RPMI8226 (cell line): ENCODE data around the gene STX17.

Experiments
- DNase-seq: peaks from one replicate; pipeline ENCODE4 v3.0.0-alpha.2; 2015

The STX17 gene

DNA sequence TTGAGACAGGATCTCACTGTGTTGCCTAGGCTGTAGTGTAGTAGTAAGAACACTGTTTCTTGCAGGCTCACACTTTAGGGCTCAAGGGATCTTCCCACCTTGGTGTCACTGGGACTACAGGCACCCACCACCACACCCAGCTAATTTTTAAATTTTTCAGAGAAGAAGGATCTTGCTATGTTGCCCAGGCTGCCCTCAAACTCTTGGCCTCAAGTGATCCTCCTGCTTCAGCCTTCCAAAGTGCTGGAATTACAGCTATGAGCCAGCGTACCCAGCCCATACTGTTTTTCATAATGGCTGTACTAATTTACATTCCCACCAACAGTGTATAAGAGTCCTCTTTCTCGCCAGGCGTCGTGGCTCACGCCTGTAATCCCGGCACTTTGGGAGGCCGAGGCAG is 5.1 kb downstream of the STX17 start:
- no peak for DNase-seq

DNA sequence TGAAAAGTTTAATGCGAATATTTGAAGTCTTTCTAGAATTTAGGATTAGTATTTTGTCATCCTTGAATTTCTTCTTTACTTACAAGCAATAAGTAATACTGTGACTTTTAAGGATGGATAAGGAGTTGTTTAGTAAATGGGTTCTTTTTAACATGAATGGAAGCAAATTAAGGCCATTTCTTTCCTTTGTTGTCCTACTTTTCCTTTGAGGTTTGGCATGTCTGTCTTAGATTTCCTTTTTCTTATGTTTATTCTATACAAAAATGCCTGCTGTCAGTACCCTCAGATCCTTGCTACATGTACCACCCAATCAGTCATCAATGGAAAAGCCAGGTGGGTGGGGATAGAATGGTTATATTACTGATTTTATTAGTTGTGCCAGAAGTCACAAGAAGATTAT is 10.2 kb downstream of the STX17 start:
- DNase-seq: no peak

DNA sequence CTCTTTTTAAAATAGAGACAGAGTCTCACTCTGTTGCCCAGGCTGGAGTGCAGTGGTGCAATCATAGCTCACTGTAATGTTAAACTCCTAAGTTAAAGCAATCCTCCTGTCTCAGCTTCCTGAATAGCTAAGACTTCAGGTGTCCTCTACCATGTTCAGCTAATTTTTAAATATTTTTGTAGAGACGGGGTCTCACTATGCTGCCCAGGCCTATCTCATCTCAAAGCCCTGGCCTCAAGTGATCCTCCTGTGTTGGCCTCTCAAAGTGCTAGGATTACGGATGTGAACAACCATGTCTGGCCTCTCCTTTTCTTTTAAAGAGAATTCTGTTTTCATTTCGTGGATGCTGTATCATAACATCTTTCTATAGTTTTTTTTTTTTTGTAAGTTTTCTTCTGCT is 11.7 kb downstream of the STX17 start:
- DNase-seq: no peak

- no peak for DNase-seq
These were observed 13.5 kb downstream of the STX17 start for GRCh38 chr9:99919930-99920329.

GRCh38 chr9:99921875-99922710 is 15.6 kb downstream of the STX17 start:
- DNase-seq: no peak

- DNase-seq: no peak
These were observed 16.2 kb downstream of the STX17 start for GRCh38 chr9:99922711-99923030.

GRCh38 chr9:99925541-99925940 is 19.1 kb downstream of the STX17 start:
- DNase-seq: no peak

- no peak for DNase-seq
These were observed 23.2 kb downstream of the STX17 start for GRCh38 chr9:99929652-99930051.

DNA sequence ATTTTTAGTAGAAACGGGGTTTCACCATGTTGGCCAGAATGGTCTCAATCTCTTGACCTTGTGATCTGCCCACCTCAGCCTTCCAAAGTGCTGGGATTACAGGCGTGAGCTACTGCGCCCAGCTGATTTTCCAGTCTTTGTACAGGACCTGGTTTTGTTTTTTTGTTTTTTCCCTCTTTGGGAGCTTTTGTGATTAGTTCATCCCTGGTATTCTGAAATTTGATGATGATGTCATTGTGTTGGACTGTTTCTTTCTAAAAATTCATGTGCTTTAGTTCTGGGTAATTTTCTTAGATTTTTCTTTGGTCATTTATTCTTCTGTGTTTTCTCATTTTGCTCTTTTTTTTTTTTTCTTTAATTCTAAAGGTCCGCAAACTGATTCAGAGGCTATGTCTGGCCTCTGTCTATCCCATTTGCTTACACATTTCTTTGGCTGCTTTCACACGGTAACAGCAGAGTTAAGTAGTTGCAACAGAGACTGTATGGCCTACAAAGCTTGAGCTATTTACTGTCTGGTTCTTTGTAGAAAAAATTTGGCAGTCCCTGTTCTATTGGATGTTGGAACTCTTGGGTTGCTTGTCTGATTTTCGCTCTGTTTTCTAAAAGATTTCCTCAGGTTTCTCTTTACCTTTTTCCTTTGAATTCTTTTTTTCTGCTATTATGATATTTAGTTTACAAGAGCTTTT is 24.8 kb downstream of the STX17 start:
- DNase-seq: no peak

DNA sequence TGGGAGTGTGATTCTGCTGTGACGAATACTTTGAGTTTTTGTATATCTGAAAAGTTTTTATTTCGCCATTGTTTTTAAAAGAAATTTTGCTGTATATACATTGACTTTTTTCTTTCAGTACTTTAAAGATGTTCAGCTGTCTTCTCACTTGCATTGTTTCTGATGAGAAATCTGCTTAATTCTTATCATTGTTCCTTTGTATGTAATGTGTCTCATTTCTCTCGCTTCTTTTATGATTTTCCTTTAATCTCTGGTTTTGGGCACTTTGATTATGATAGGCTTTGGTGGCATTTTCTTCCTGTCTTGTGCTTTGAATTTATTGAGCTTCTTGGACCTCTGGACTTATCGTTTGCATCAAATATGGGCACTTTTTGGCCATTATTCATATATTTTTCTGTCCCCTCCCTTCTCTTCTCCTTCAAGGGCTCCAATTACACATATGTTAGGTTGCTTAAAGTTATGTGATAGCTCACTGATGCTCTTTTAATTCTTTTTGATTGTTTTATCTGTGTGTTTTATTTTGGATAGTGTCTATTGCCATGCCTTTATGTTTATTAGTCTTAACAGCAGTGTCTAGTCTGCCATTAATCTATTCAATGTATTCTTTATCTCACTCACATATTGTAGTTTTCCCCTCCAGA is 30.6 kb downstream of the STX17 start:
- no peak for DNase-seq

DNA sequence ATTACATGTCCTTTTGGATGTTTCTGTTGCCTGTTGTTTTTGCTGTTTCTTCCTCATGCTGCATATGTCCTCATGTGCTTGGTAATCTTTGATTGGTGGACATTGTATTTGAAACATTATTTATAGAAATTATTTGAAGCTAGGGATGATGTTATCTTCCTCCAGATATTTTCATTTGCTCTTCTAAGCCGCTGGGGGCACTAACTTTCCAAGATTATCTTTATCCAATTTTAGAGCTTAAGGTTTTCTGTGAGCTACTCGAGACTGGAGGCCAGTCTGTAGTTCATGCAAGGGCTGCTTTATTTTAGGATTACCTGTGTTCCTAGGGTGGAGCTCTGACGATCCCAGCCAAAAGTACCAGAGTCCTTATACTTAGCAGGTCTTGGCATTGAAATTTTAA is 40.9 kb downstream of the STX17 start:
- DNase-seq: no peak

DNA sequence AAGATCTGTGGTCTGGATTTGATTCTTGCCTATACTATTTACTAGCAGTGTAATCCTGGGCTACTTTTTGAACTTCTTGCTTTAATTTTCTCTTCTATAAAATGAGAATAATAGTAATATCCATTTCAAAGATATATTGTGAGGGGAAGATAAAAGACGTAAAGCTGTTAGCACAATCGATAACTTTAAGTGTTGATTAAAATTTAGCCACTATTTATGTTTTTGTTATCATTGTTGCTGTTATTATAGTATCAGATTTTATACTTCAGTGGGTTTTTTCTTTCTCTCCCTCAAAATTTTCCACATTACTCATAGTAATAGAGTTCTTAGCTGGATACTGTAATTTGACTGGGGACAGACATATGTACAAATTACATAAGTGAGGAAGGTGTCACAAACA is 42.0 kb downstream of the STX17 start:
- DNase-seq: no peak

- no peak for DNase-seq
These were observed 42.4 kb downstream of the STX17 start for GRCh38 chr9:99948896-99949295.

DNA sequence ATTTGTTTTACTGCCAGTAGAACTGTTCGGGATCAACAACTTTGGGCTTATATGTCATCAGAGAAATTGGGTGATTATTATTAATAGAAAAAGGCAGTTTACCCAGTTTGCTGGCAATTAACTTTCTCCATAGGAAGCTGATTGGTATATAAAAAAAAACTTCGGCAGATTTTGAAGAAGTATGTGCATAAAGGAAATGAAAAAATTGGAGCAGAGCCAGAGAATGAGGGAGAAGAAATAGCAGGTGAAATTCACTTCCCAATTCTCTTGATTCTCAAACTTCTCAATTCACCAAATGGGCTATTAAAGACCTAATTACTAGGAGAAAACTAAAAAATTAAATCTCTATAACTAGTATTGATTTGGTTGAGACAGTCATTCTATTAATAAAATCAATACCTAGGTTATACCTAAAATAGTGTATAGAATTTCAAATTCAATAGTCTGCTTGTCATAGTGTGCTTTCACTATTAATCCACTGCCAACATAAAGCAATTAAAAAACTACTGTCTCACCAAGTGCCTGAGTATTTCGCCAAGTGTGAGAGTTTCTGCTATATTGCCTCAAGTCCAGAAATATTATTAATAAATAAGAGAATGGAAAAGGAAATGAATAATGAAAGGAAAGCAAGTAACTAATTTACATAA is 47.5 kb downstream of the STX17 start:
- peak; percentile 15 for DNase-seq

GRCh38 chr9:99954819-99955218 is 48.4 kb downstream of the STX17 start:
- no peak for DNase-seq

DNA sequence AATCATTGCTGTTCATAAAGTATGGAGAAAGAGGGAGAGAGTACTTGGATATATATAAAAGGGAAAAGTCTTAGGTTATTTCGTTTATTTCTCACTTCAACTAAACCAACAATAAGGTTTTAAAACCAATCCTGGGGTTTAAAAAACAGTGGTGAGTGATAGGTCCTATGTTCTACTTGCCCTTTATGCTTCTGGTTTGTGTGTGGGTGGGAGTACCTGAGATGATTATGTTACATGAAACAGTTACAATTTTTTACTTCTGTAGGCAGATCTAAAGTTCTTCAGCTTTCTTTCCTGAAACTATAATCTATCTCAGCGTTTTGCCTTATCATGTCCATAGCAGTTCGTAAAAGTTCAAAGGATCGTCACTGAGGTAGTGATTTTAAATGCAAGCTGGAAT is 49.2 kb downstream of the STX17 start:
- no peak for DNase-seq

- no peak for DNase-seq
These were observed 56.3 kb downstream of the STX17 start for GRCh38 chr9:99962680-99963261.

DNA sequence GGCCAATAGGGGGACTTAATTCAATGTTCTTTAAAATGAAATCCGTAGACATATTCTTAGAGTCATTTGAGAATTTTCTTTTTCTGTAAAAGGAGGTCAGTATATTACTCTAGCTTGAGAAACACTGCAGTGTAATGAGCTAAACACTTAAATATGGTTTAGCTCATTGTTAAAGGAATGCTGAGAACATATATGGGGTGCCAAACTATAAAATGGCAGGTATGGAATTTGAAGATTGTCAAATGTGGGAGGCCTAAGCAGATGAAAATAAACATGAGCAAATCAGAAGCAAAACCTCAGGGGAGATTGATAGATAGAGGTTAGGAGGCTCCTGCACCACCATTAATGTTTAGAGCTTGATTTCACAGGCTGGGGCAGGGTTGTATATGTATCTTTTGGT is 57.9 kb downstream of the STX17 start:
- DNase-seq: no peak

DNA sequence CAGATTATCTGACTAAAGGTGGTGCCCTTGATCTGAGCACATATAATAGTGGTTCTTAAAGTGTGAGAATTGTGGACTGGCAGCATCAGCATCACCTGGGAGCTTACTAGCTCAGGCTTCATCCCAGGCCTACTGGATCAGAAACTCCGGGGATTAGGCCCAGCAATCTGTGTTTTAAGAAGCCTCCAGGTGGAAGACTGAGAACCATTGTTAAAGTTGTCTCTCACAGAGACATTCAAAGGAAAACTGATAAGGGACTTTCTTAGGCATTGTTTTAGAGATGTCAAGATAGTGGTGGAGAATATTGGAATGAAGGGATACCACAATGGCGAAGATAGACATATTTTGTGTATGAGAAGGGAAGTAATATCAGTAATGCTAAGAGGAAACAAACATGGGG is 59.5 kb downstream of the STX17 start:
- no peak for DNase-seq

DNA sequence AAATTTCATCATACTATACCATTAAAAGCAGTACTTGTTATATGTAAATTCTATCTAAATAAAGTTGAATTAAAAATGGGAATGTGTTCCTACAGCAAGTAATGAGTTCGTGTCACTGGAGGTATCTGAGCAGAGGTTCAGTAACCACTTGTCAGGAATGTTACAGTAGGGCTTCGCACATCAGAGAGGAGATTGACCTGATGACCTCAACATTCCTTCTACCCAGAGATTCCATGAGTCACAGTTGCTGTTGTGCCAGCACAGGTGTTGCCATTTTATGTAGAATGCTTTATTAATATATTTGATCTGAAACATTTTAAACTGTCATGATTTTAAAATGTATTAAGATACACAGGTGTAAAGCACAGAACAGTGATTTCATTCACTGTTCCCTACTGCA is 60.3 kb downstream of the STX17 start:
- no peak for DNase-seq

GRCh38 chr9:99967457-99967856 is 61.0 kb downstream of the STX17 start:
- DNase-seq: no peak

DNA sequence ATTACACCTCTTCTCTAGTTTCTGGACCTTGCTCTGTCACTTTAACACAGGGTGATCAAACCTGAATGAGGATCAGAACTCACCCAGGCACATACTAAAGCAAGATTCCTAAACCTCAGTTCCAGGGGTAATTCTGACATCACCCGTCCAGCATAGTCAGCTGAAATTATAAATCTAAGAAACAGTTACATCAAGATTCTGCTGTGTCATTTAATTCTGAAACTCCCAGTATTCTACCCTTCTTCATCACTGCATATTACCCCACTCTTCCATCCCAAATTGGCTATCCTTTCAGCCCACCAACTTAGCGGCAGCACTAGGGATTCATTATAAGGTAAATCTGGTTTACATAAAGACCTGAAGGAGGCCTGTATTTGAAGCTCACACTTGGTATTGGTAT is 64.0 kb downstream of the STX17 start:
- no peak for DNase-seq

GRCh38 chr9:99971410-99971809 is 65.0 kb downstream of the STX17 start:
- no peak for DNase-seq
